Mammary epithelial cell (primary cell): ENCODE data around the gene FAM50A.

Source experiments
- CTCF ChIP-seq, 2 donors: IDR thresholded peaks in 1 of 2; conservative IDR thresholded peaks in 1 of 2; 2 replicates each; pipeline ENCODE4 v1.5.1; 2011 to 2012; ENCODE audit warnings: inconsistent platforms in 2 of 2, low read length in 2 of 2, mild to moderate bottlenecking in 2 of 2, control low read depth in 1 of 2, low read depth in 1 of 2; ENCODE audit not compliant: insufficient read depth in 1 of 2; ENCODE audit errors: extremely low read depth in 1 of 2
- EZH2 ChIP-seq: IDR thresholded peaks from 2 replicates; pipeline ENCODE4 v1.6.1; 2012; ENCODE audit warnings: low read length, inconsistent platforms, borderline replicate concordance

- TF ChIP-seq CTCF (conservative IDR thresholded peaks at IDR 0.05 in 1 of 2, IDR thresholded peaks at IDR 0.05 in 1 of 2; ENCODE audit: extremely low read depth in 1 of 2, insufficient read depth in 1 of 2, low read depth in 1 of 2, low read length in 2 of 2) = no peak
- no peak for TF ChIP-seq EZH2
These were observed 23.0 kb downstream of the FAM50A start for GRCh38 chrX:154466907-154467306.
